ENCODE results near the gene TUBA3E. TPM values are rescaled to one million over a fixed set of nuclear protein-coding genes. Genes with fewer than 3 reads are reported as not detected.

Gene TUBA3E
- total and polyA plus RNA-seq, 9 of the 15 experiments (the other 6 are each of a cell fraction or from before 2014, with no cell fraction given), result 0.09 to 0.30 (median 0.13) TPM; not detected in 3

DNA sequence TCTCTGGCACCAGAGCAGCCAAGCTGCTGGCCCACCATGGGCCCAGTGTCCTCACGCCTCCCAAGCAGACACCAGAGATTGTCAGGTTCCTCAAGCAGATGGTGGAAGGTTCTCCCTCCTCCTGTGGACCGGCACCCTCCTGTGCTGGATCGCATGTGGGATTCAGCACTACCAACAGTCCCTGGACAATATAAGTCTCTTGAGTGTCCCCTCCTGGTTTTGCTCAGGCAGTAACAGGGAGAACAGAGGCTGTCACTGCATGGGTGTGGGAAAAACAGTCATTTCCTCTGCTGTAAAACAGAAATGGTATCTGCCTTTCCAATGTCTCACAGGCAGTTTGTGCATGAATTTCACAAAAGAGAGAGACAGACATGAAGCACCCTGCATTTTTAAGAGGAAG is 47.7 kb upstream of the TUBA3E start (continued):
- no peak for TF ChIP-seq FOS (IDR thresholded peaks at IDR 0.05; ENCODE audit: extremely low read depth, insufficient read length)
- TF ChIP-seq ZNF778 (CRISPR knock-in tag; IDR thresholded peaks at IDR 0.05), result no peak
- TF ChIP-seq SNRNP70 (optimal IDR thresholded peaks at IDR 0.05; ENCODE audit: low read depth, low read length), result no peak
- TF ChIP-seq, protein P1, sequence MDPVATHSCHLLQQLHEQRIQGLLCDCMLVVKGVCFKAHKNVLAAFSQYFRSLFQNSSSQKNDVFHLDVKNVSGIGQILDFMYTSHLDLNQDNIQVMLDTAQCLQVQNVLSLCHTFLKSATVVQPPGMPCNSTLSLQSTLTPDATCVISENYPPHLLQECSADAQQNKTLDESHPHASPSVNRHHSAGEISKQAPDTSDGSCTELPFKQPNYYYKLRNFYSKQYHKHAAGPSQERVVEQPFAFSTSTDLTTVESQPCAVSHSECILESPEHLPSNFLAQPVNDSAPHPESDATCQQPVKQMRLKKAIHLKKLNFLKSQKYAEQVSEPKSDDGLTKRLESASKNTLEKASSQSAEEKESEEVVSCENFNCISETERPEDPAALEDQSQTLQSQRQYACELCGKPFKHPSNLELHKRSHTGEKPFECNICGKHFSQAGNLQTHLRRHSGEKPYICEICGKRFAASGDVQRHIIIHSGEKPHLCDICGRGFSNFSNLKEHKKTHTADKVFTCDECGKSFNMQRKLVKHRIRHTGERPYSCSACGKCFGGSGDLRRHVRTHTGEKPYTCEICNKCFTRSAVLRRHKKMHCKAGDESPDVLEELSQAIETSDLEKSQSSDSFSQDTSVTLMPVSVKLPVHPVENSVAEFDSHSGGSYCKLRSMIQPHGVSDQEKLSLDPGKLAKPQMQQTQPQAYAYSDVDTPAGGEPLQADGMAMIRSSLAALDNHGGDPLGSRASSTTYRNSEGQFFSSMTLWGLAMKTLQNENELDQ (CRISPR knock-in tag; IDR thresholded peaks at IDR 0.05; ENCODE audit: borderline replicate concordance), result no peak
- TF ChIP-seq ZFP36 (IDR thresholded peaks at IDR 0.05; ENCODE audit: low read depth, low read length, partially characterized antibody), result no peak
- TF ChIP-seq ESRRA (IDR thresholded peaks at IDR 0.05; ENCODE audit: borderline replicate concordance, low read depth), result no peak
- no peak for TF ChIP-seq ETS2 (tag; IDR thresholded peaks at IDR 0.05; ENCODE audit: borderline replicate concordance, poor library complexity, severe bottlenecking)
- no peak for TF ChIP-seq HNRNPH1 (optimal IDR thresholded peaks at IDR 0.05; ENCODE audit: low read depth, low read length)
- TF ChIP-seq, protein P2, sequence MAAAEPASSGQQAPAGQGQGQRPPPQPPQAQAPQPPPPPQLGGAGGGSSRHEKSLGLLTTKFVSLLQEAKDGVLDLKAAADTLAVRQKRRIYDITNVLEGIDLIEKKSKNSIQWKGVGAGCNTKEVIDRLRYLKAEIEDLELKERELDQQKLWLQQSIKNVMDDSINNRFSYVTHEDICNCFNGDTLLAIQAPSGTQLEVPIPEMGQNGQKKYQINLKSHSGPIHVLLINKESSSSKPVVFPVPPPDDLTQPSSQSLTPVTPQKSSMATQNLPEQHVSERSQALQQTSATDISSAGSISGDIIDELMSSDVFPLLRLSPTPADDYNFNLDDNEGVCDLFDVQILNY (CRISPR knock-in tag; IDR thresholded peaks at IDR 0.05), result no peak

All from K562 (cell line).